Measurements from ENCODE around the gene CYP2J2.
"Not testable (repeated sequence)": the region's sequence is repeated elsewhere in the genome, so short reads cannot be mapped to it uniquely, and the experiment has no call there.

The CYP2J2 gene

GRCh38 chr1:59857679-59858354 is 68.8 kb downstream of the CYP2J2 start:
- DNase-seq (ENCODE audit: low read depth): no peak

DNA sequence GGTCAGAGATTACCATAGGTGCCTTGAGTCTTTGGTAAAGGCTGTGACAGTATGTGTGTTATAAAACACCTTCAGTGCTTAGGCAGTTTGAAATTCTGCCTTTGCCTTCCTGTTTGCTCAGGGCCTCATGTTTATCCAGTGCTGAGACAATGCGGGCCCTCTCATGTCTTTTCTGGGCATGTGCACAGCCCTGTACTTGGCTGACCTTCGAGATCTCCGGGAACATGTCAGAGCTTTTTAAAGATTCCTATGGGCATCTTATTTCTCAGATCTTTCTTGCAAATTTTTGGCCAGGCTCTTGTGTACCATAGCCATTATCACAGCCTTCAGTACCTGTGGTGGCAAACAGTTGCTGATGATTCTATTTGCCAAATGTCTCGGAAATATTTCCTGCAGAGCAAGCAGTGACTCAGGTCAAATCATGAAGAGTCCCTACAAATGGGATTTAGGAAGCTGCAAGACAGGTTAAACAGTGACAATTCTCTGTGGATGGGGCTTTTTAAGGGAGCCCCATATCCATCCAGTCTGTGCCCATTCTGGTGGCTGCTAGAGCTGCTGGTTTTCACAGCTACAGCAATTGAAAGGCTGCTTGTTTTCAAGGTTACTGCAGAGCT is 69.7 kb downstream of the CYP2J2 start:
- DNase-seq (ENCODE audit: low read depth): no peak

- DNase-seq (ENCODE audit: low read depth): not testable (repeated sequence)
Measured at GRCh38 chr1:59855297-59855696, 71.3 kb downstream of the CYP2J2 start.

- no peak for DNase-seq (ENCODE audit: low read depth)
Measured at GRCh38 chr1:59852117-59852516, 74.5 kb downstream of the CYP2J2 start.

- DNase-seq (ENCODE audit: low read depth): no peak
Measured at GRCh38 chr1:59846895-59847282, 79.7 kb downstream of the CYP2J2 start.

DNA sequence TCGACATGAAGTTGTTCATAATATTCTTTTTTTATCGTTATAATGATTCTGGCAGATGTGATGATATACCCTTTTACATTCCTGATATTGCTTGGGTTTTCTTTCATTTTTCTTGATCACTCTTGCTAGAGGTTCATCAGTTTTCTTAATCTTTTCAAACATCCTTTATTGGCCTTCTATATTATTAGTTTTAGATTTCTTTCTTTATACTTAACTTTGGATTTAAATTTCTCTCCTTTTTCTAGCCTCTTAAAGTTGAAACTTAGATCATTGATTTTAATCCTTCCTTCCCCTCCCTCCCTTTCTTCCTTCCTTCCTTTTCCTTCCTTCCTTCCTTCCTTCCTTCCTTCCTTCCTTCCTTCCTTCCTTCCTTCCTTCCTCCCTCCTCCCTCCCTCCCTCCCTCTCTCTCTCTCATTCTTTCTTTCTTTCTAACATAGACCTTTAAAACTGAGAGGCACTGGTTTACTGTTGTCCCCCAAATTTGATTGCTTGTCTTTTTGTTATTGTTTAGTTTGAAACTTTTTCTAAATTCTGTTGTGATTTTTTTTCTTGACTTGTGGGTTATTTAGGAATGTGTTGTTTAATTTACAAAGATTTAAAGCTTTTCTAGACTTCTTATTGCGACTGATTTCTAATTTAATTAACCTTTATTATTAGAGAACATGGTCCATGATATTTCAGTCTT is 80.2 kb downstream of the CYP2J2 start:
- DNase-seq (ENCODE audit: low read depth): no peak

DNA sequence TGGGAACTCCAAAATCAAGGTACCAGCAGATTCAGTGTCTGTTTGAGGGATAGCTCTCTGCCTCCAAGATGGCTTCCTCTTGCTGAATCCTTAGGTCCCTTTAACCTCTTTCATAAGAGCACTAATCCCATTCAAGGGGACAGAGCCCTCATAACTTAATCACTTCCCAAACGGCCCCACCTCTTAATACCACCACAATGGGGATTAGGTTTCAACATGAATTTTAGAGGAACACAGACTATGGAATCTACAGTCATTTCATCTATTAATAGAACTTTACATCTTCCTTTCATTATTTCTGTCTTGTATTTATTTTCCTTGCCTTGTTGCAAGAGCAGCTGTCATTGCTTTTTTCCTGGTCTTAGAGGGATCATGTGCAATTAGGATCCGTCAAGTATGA is 81.5 kb downstream of the CYP2J2 start:
- no peak for DNase-seq (ENCODE audit: low read depth)
